HepG2 (cell line): Measurements from ENCODE around the gene LRP5. TPM values are rescaled to one million over a fixed set of nuclear protein-coding genes. Genes with fewer than 3 reads are reported as not detected.

ENCODE experiments used
- GATA4 ChIP-seq: sonication (generic); IDR thresholded peaks from 2 replicates; pipeline ENCODE4 v1.6.1; 2016; ENCODE audit warnings: antibody characterized with exemption, low read depth, borderline replicate concordance
- JUNB ChIP-seq: sonication (generic); formaldehyde crosslinking; IDR thresholded peaks from 2 replicates; pipeline ENCODE4 v1.8.0; 2022; ENCODE audit warnings: missing genetic modification reagents, mild to moderate bottlenecking, borderline replicate concordance
- KDM2A ChIP-seq: sonication (generic); formaldehyde crosslinking; IDR thresholded peaks from 2 replicates; pipeline ENCODE4 v1.4.0; 2020; ENCODE audit warnings: low read depth, missing genetic modification reagents, borderline replicate concordance
- PHF20 ChIP-seq: sonication (generic); formaldehyde crosslinking; IDR thresholded peaks from 2 replicates; pipeline ENCODE4 v1.5.0; 2020; ENCODE audit warnings: mild to moderate bottlenecking, missing genetic modification reagents
- RAD21 ChIP-seq: fragments of 450-650 bp; formaldehyde crosslinking; IDR thresholded peaks from 2 replicates; pipeline ENCODE4 v1.5.0; 2020; ENCODE audit warnings: mild to moderate bottlenecking
- RFX3 ChIP-seq: IDR thresholded peaks from 2 replicates; pipeline ENCODE4 v1.6.1; 2016; ENCODE audit warnings: missing biosample characterization, missing genetic modification reagents
- SP140L ChIP-seq: sonication (generic); formaldehyde crosslinking; IDR thresholded peaks from 2 replicates; pipeline ENCODE4 v1.4.0; 2020; ENCODE audit warnings: missing genetic modification reagents, borderline replicate concordance
- SYNCRIP ChIP-seq: fragments of 200-400 bp; formaldehyde crosslinking; IDR thresholded peaks from 2 replicates; pipeline ENCODE4 v1.6.1; 2018; ENCODE audit warnings: mild to moderate bottlenecking, low read depth, low read length; ENCODE audit not compliant: insufficient read depth
- TMF1 ChIP-seq: sonication (generic); formaldehyde crosslinking; IDR thresholded peaks from 2 replicates; pipeline ENCODE4 v1.8.1; 2022; ENCODE audit warnings: low read depth, missing genetic modification reagents
- TOE1 ChIP-seq: sonication (generic); formaldehyde crosslinking; IDR thresholded peaks from 2 replicates; pipeline ENCODE4 v1.4.0; 2020; ENCODE audit warnings: mild to moderate bottlenecking, missing genetic modification reagents
- ZNF331 ChIP-seq: sonication (generic); formaldehyde crosslinking; IDR thresholded peaks from 2 replicates; pipeline ENCODE4 v1.4.0; 2020; ENCODE audit warnings: missing genetic modification reagents
- ZNF547 ChIP-seq: sonication (generic); formaldehyde crosslinking; IDR thresholded peaks from 2 replicates; pipeline ENCODE4 v1.5.1; 2020; ENCODE audit warnings: mild to moderate bottlenecking, missing genetic modification reagents
- ZNF670 ChIP-seq: sonication (generic); formaldehyde crosslinking; IDR thresholded peaks from 2 replicates; pipeline ENCODE4 v1.8.0; 2022; ENCODE audit warnings: mild to moderate bottlenecking, missing genetic modification reagents, borderline replicate concordance
- ZNF749 ChIP-seq: sonication (generic); formaldehyde crosslinking; IDR thresholded peaks from 2 replicates; pipeline ENCODE4 v1.8.0; 2022; ENCODE audit warnings: mild to moderate bottlenecking, missing genetic modification reagents, moderate library complexity, borderline replicate concordance
- ZNF782 ChIP-seq: sonication (generic); formaldehyde crosslinking; IDR thresholded peaks from 2 replicates; pipeline ENCODE4 v1.4.0; 2020; ENCODE audit warnings: missing genetic modification reagents, mild to moderate bottlenecking, borderline replicate concordance
- ZSCAN12 ChIP-seq: sonication (generic); formaldehyde crosslinking; IDR thresholded peaks from 2 replicates; pipeline ENCODE4 v1.9.0; 2021; ENCODE audit warnings: mild to moderate bottlenecking, missing genetic modification reagents
- ZSCAN25 ChIP-seq: sonication (generic); formaldehyde crosslinking; IDR thresholded peaks from 2 replicates; pipeline ENCODE4 v1.8.0; 2022; ENCODE audit warnings: mild to moderate bottlenecking, missing genetic modification reagents
- polyA plus RNA-seq, 8 experiments: library from polyadenylated mRNA; depleted of rRNA in 3 of 8; stranded (reverse) in 7 of 8; unstranded in 1 of 8; fragments of >200 nt; fragmentation: Illumina TruSeq in 4 of 8; extraction: Trizol in 4 of 8; gene quantifications; 2 replicates each; pipeline versions ENCODE4 v1.2.1 to v1.2.3, GENCODE V29; 2011 to 2016; ENCODE audit warnings: low read depth in 4 of 8, missing spikeins in 1 of 8, mixed read lengths in 1 of 8; ENCODE audit not compliant: insufficient read depth in 1 of 8
- total RNA-seq, 5 experiments: library from RNA; depleted of rRNA; stranded (reverse); fragments of >200 nt; fragmentation: Illumina TruSeq; extraction: Trizol; gene quantifications; 2 replicates each; pipeline ENCODE4 v1.2.3, GENCODE V29; 2016; ENCODE audit warnings: low read depth in 1 of 5
- TF ChIP-seq, protein P1 (sequence below): IDR thresholded peaks from 2 replicates; pipeline ENCODE4 v1.6.1; 2012; ENCODE audit warnings: inconsistent platforms
- TF ChIP-seq, protein P2 (sequence below): sonication (generic); formaldehyde crosslinking; IDR thresholded peaks from 2 replicates; pipeline ENCODE4 v1.5.0; 2020; ENCODE audit warnings: mild to moderate bottlenecking, missing genetic modification reagents, moderate library complexity
- TF ChIP-seq, protein P3 (sequence below): sonication (generic); formaldehyde crosslinking; IDR thresholded peaks from 2 replicates; pipeline ENCODE4 v1.5.1; 2020; ENCODE audit warnings: mild to moderate bottlenecking, missing genetic modification reagents, moderate library complexity
- TF ChIP-seq, protein P4 (sequence below): sonication (generic); formaldehyde crosslinking; IDR thresholded peaks from 2 replicates; pipeline ENCODE4 v1.4.0; 2020; ENCODE audit warnings: missing genetic modification reagents

Gene LRP5
- total and polyA plus RNA-seq, 2 of the 13 experiments (the other 11 are each of a cell fraction or from before 2014, with no cell fraction given) = 40.4 to 64.0 TPM

DNA sequence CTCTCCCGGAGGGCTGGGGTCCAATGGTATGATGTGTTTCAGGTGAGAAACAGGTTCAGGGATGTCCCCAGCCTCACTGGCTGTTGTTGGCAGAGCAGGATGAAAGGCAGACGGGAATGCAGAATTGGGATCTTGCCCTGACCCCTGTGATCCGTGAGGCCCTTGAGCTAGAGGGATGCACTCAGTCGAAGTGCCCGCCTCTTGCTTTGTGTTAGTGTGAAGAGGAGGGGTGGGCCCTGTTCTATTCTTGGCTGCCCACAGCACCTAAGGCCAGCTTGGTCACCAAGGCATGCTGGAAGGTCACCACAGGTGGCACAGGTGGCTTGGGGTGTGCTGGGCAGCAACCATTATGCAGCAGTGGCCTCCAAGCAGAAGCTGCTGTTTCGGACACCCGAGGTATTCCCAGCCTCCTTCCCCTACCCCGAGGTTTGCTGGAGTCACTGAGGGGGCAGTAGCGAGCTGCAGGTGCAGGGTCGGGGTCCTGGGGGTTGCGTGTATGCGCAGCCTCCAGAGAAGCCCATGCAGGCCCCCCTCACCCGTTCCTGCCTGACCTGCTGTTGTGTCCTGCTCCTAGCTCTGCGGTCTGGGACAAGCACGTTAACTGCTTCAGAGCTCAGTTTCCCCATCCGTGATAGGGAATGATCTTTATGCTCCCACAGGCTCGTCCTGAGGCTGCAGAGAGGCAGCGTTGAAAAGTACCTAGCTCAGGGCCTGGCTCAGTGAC is 13.0 kb downstream of the LRP5 start (continued):
- TF ChIP-seq ZNF331 (CRISPR knock-in tag) (no peak), ZSCAN25 (no peak), PHF20 (no peak), TOE1 (CRISPR knock-in tag) (no peak), SYNCRIP (no peak), ZNF670 (no peak), ZNF749 (CRISPR knock-in tag) (no peak), ZNF547 (CRISPR knock-in tag) (no peak), TMF1 (CRISPR knock-in tag) (no peak), SP140L (CRISPR knock-in tag) (no peak), ZNF782 (CRISPR knock-in tag) (no peak), JUNB (no peak), RAD21 (CRISPR knock-in tag) (0 out of 2 replicates have a peak, but pooled peaks have one; percentile 19), GATA4 (no peak), ZSCAN12 (CRISPR knock-in tag) (no peak), RFX3 (CRISPR knock-in tag) (no peak), KDM2A (CRISPR knock-in tag) (no peak; the same call in 1 of the 2 replicates)
- TF ChIP-seq, protein P1, sequence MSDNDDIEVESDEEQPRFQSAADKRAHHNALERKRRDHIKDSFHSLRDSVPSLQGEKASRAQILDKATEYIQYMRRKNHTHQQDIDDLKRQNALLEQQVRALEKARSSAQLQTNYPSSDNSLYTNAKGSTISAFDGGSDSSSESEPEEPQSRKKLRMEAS = no peak; the same call in 1 of the 2 replicates
- TF ChIP-seq, protein P2, sequence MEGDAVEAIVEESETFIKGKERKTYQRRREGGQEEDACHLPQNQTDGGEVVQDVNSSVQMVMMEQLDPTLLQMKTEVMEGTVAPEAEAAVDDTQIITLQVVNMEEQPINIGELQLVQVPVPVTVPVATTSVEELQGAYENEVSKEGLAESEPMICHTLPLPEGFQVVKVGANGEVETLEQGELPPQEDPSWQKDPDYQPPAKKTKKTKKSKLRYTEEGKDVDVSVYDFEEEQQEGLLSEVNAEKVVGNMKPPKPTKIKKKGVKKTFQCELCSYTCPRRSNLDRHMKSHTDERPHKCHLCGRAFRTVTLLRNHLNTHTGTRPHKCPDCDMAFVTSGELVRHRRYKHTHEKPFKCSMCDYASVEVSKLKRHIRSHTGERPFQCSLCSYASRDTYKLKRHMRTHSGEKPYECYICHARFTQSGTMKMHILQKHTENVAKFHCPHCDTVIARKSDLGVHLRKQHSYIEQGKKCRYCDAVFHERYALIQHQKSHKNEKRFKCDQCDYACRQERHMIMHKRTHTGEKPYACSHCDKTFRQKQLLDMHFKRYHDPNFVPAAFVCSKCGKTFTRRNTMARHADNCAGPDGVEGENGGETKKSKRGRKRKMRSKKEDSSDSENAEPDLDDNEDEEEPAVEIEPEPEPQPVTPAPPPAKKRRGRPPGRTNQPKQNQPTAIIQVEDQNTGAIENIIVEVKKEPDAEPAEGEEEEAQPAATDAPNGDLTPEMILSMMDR (CRISPR knock-in tag) = peak; percentile 50
- TF ChIP-seq, protein P3, sequence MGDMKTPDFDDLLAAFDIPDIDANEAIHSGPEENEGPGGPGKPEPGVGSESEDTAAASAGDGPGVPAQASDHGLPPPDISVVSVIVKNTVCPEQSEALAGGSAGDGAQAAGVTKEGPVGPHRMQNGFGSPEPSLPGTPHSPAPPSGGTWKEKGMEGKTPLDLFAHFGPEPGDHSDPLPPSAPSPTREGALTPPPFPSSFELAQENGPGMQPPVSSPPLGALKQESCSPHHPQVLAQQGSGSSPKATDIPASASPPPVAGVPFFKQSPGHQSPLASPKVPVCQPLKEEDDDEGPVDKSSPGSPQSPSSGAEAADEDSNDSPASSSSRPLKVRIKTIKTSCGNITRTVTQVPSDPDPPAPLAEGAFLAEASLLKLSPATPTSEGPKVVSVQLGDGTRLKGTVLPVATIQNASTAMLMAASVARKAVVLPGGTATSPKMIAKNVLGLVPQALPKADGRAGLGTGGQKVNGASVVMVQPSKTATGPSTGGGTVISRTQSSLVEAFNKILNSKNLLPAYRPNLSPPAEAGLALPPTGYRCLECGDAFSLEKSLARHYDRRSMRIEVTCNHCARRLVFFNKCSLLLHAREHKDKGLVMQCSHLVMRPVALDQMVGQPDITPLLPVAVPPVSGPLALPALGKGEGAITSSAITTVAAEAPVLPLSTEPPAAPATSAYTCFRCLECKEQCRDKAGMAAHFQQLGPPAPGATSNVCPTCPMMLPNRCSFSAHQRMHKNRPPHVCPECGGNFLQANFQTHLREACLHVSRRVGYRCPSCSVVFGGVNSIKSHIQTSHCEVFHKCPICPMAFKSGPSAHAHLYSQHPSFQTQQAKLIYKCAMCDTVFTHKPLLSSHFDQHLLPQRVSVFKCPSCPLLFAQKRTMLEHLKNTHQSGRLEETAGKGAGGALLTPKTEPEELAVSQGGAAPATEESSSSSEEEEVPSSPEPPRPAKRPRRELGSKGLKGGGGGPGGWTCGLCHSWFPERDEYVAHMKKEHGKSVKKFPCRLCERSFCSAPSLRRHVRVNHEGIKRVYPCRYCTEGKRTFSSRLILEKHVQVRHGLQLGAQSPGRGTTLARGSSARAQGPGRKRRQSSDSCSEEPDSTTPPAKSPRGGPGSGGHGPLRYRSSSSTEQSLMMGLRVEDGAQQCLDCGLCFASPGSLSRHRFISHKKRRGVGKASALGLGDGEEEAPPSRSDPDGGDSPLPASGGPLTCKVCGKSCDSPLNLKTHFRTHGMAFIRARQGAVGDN (CRISPR knock-in tag) = peak; percentile 45
- TF ChIP-seq, protein P4, sequence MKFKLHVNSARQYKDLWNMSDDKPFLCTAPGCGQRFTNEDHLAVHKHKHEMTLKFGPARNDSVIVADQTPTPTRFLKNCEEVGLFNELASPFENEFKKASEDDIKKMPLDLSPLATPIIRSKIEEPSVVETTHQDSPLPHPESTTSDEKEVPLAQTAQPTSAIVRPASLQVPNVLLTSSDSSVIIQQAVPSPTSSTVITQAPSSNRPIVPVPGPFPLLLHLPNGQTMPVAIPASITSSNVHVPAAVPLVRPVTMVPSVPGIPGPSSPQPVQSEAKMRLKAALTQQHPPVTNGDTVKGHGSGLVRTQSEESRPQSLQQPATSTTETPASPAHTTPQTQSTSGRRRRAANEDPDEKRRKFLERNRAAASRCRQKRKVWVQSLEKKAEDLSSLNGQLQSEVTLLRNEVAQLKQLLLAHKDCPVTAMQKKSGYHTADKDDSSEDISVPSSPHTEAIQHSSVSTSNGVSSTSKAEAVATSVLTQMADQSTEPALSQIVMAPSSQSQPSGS (CRISPR knock-in tag) = no peak
